Activated naive CD8-positive, alpha-beta T cell treated with anti-CD3 and anti-CD28 coated beads for 36 hours (primary cell): ENCODE results near the gene CSTPP1. TPM values are rescaled to one million over a fixed set of nuclear protein-coding genes. Genes with fewer than 3 reads are reported as not detected.

Experiments
- DNase-seq: peaks from one replicate; pipeline ENCODE4 v3.0.0; 2021
- H3K27ac Mint-ChIP-seq: one replicate; pipeline ENCODE4 v1.8.0; 2022; ENCODE audit warnings: mild to moderate bottlenecking, moderate library complexity, mixed read lengths
- H3K27me3 Mint-ChIP-seq: one replicate; pipeline ENCODE4 v1.8.0; 2022; ENCODE audit warnings: mild to moderate bottlenecking, mixed read lengths
- H3K36me3 Mint-ChIP-seq: one replicate; pipeline ENCODE4 v1.8.0; 2021; ENCODE audit warnings: mild to moderate bottlenecking, mixed read lengths
- H3K4me1 Mint-ChIP-seq: one replicate; pipeline ENCODE4 v1.8.0; 2021; ENCODE audit warnings: mixed read lengths
- H3K4me3 Mint-ChIP-seq: one replicate; pipeline ENCODE4 v1.8.0; 2022; ENCODE audit warnings: mild to moderate bottlenecking, moderate library complexity, mixed read lengths
- H3K9me3 Mint-ChIP-seq: one replicate; pipeline ENCODE4 v1.8.0; 2022; ENCODE audit warnings: mixed read lengths
- total RNA-seq, 2 experiments: library from RNA; stranded (reverse); gene quantifications; one replicate each; pipeline ENCODE4 v1.2.3, GENCODE V29; 2021

The CSTPP1 gene
- total RNA-seq, 2 experiments from 2014 or later = 13.0 to 15.0 TPM

GRCh38 chr11:47144541-47144940 lies 208.0 kb downstream of the CSTPP1 start:
- DNase-seq = no peak
- H3K27me3 Mint-ChIP-seq = no peaks in the 10 kb centered on the region
- no peaks in the 10 kb centered on the region for H3K9me3 Mint-ChIP-seq
- no peaks in the 10 kb centered on the region for H3K4me1 Mint-ChIP-seq
- no peak overlapping the region for H3K4me3 Mint-ChIP-seq
- H3K36me3 Mint-ChIP-seq = no peaks in the 10 kb centered on the region
- H3K27ac Mint-ChIP-seq = no peak overlapping the region

DNA sequence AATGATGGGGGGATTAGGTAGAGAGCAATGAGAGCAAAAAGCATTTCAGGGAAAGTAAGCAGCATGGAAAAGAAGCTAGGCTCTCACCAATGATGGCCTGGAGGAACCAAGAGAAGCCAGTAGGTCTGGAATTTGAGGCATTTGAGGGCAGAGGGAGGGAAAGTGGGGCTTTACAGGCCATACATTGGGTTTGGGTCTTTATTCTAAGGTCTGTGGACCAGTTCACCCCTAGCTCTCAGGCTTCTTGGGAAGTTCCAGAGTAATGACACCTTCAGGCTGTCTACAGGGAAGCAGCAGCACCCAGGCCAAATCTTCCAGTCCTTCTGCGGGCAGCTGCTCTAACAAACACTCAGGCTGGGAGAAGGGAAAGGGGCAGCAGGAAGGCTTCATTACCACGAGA lies 210.7 kb downstream of the CSTPP1 start:
- DNase-seq = no peak
- Mint-ChIP-seq H3K9me3 (no peaks in the 10 kb centered on the region), H3K27ac (no peak overlapping the region), H3K4me3 (no peak overlapping the region), H3K4me1 (no peaks in the 10 kb centered on the region), H3K36me3 (no peaks in the 10 kb centered on the region), H3K27me3 (no peaks in the 10 kb centered on the region)

DNA sequence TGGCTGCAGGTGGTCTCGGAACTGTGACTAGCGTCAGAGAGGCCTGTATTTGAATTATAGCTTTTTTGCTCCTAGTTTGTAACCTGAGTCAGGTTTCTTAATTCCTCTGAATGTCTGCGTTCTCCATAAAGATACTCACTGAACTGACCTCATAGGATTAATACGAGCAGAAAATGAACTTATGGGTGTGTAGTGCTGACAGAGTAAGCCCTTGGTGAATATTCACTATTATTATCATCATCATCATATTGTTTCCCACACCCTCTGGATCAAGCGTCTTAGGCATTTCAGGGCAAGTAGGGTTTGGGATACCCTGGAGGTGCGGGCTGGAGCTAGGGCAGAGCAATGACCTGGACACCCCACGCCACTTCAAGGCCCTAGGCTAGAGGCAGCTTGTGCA lies 211.1 kb downstream of the CSTPP1 start:
- H3K36me3 Mint-ChIP-seq = no peaks in the 10 kb centered on the region
- no peak overlapping the region for H3K4me3 Mint-ChIP-seq
- H3K27ac Mint-ChIP-seq = no peak overlapping the region
- no peaks in the 10 kb centered on the region for H3K27me3 Mint-ChIP-seq
- H3K4me1 Mint-ChIP-seq = no peaks in the 10 kb centered on the region
- no peaks in the 10 kb centered on the region for H3K9me3 Mint-ChIP-seq
- no peak for DNase-seq

- no peaks in the 10 kb centered on the region for H3K27me3 Mint-ChIP-seq
- DNase-seq = no peak
- H3K36me3 Mint-ChIP-seq = no peaks in the 10 kb centered on the region
- no peak overlapping the region for H3K4me3 Mint-ChIP-seq
- H3K4me1 Mint-ChIP-seq = peaks cover 4% of the 10 kb centered on the region
- no peak overlapping the region for H3K27ac Mint-ChIP-seq
- H3K9me3 Mint-ChIP-seq = no peaks in the 10 kb centered on the region
These were observed 211.7 kb downstream of the CSTPP1 start for GRCh38 chr11:47148270-47148669.

DNA sequence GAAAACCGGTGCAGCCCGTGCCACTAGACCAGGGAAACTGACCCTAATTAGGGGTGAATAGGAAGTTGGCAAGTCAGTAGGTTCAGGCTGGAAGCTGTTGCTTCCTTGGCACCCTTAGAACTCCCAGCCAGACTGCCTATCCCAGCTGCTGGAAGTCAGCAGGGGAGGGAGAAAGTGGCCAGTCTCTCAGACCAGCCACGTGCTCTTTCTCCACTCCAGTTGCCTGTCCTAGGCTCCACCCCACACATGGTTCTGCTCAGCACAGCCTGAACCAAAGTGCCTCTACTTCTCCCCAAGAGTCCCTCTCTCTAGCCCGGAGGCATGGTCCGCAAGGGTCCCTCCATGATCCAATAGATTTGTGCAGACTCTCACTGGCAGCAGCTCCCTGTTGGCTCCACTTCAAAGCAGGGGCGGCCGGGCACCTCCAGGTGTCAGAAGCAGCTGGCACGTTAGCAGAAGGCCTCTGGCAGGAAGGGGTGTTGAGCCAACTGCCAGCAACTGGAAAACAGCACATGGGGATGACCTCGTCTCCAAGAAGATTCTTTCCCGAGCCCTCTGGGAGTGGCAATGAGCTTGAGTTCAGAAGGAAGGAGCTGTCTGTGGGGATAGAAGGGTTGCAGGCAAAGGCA lies 212.5 kb downstream of the CSTPP1 start:
- H3K9me3 Mint-ChIP-seq = no peaks in the 10 kb centered on the region
- no peak overlapping the region for H3K4me3 Mint-ChIP-seq
- H3K36me3 Mint-ChIP-seq = no peaks in the 10 kb centered on the region
- peaks cover 10% of the 10 kb centered on the region for H3K4me1 Mint-ChIP-seq
- H3K27ac Mint-ChIP-seq = no peak overlapping the region
- DNase-seq = no peak
- H3K27me3 Mint-ChIP-seq = no peaks in the 10 kb centered on the region

GRCh38 chr11:47149782-47150181 lies 213.2 kb downstream of the CSTPP1 start:
- Mint-ChIP-seq H3K36me3 (no peaks in the 10 kb centered on the region), H3K4me3 (no peak overlapping the region)

DNA sequence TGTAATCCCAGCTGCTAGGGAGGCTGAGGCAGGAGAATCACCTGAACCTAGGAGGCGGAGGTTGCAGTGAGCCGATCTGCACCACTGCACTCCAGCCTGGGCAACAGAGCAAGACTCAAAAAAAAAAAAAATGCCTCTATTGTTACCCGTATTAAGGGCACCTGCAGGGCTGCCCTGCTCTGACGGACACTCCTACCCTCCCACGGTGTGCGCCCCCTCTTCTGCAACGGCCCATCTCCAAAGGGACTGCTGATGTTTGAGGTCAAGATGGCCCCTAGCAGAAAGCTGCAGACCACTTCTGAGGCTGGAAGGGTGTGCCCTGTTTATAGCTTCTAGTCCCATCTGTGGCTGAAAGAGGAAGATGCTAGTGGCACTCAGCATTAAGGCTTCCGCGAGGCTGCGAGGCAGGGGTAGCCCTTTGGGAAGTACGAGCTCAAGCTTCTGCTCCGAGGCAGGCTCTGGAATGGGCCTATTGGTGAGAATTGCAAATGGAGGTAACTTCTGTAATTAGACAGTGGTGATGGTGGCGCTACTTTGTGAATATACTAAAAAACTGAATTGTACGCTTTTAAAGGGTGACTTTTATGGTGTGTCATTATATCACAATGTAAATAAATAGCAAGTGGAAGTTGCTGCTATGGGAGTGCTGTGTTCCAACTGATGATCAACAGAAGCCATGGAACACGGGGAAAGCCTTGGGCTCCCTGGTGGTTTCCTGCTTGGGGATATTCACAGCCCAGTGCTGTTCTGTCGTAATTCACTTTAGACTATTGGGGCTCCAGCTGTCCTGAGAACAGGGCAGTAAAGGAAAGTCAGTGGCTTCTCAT lies 215.8 kb downstream of the CSTPP1 start:
- Mint-ChIP-seq H3K9me3 (no peaks in the 10 kb centered on the region), H3K27ac (no peak overlapping the region), H3K27me3 (no peaks in the 10 kb centered on the region), H3K36me3 (no peaks in the 10 kb centered on the region), H3K4me3 (no peak overlapping the region), H3K4me1 (peaks cover 29% of the 10 kb centered on the region)
- no peak for DNase-seq

More at GRCh38 chr11:47149782-47150181, 213.2 kb downstream of the CSTPP1 start:
- DNase-seq = no peak
- Mint-ChIP-seq H3K27me3 (no peaks in the 10 kb centered on the region), H3K9me3 (no peaks in the 10 kb centered on the region), H3K4me1 (peaks cover 18% of the 10 kb centered on the region), H3K27ac (no peak overlapping the region)

- Mint-ChIP-seq H3K4me1 (peaks cover 30% of the 10 kb centered on the region), H3K27ac (peak overlapping the region; percentile 46), H3K9me3 (no peaks in the 10 kb centered on the region)
These were observed 216.7 kb downstream of the CSTPP1 start for GRCh38 chr11:47152953-47153950.

GRCh38 chr11:47154616-47155570 lies 218.3 kb downstream of the CSTPP1 start:
- Mint-ChIP-seq H3K9me3 (no peaks in the 10 kb centered on the region), H3K4me1 (peaks cover 33% of the 10 kb centered on the region), H3K36me3 (no peaks in the 10 kb centered on the region), H3K4me3 (peak overlapping the region; percentile 70), H3K27ac (peak overlapping the region; percentile 87), H3K27me3 (no peaks in the 10 kb centered on the region)
- peak; percentile 19 for DNase-seq

More at GRCh38 chr11:47152953-47153950, 216.7 kb downstream of the CSTPP1 start:
- no peak overlapping the region for H3K4me3 Mint-ChIP-seq
- H3K27me3 Mint-ChIP-seq = no peaks in the 10 kb centered on the region
- peak; percentile 51 for DNase-seq
- no peaks in the 10 kb centered on the region for H3K36me3 Mint-ChIP-seq

GRCh38 chr11:47155879-47156278 lies 219.3 kb downstream of the CSTPP1 start:
- Mint-ChIP-seq H3K9me3 (no peaks in the 10 kb centered on the region), H3K4me1 (peaks cover 33% of the 10 kb centered on the region), H3K36me3 (no peaks in the 10 kb centered on the region), H3K27ac (no peak overlapping the region), H3K4me3 (no peak overlapping the region), H3K27me3 (no peaks in the 10 kb centered on the region)
- no peak for DNase-seq

DNA sequence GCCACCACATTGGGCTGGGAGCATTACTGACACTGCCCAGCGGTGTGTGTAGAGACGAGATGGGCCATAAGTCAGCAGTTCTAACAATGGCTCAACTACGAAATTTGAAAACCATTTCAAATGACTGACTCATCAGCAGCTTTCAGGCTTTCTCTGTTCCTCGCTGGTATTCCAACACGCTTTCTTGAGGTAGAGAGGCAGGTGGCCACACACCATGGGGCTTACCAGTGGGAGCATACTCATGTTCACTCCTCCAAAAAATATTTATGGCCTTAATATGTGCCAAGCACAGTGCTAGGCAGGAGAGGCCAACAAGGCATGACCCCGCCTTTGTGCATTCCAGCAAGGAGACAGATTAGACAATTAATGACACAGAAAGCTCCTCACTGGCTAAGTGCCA lies 219.8 kb downstream of the CSTPP1 start:
- no peak overlapping the region for H3K4me3 Mint-ChIP-seq
- H3K4me1 Mint-ChIP-seq = peaks cover 33% of the 10 kb centered on the region
- H3K36me3 Mint-ChIP-seq = no peaks in the 10 kb centered on the region
- DNase-seq = no peak
- H3K27me3 Mint-ChIP-seq = no peaks in the 10 kb centered on the region
- no peak overlapping the region for H3K27ac Mint-ChIP-seq
- no peaks in the 10 kb centered on the region for H3K9me3 Mint-ChIP-seq

DNA sequence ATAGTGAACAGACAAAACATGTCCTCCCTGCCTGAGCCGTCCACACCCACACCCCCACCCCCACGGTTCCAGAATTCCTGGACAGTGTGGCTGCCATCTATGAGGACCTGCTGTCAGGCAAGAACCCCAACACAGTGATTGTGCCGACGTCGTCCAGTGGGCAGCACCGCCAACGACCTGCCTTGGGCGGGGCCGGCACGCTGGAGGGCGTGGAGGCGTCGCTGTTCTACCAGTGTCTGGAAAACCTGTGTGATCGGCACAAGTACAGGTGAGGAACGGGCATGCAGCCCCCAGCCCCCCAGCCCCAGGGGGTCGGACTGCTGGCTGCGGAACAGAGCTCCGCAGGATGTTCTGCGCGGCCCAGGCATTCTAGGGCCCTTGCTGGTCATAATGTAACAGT lies 220.4 kb downstream of the CSTPP1 start:
- H3K9me3 Mint-ChIP-seq = no peaks in the 10 kb centered on the region
- peaks cover 33% of the 10 kb centered on the region for H3K4me1 Mint-ChIP-seq
- no peak overlapping the region for H3K4me3 Mint-ChIP-seq
- no peak overlapping the region for H3K27ac Mint-ChIP-seq
- H3K27me3 Mint-ChIP-seq = no peaks in the 10 kb centered on the region
- no peak for DNase-seq
- H3K36me3 Mint-ChIP-seq = no peaks in the 10 kb centered on the region

DNA sequence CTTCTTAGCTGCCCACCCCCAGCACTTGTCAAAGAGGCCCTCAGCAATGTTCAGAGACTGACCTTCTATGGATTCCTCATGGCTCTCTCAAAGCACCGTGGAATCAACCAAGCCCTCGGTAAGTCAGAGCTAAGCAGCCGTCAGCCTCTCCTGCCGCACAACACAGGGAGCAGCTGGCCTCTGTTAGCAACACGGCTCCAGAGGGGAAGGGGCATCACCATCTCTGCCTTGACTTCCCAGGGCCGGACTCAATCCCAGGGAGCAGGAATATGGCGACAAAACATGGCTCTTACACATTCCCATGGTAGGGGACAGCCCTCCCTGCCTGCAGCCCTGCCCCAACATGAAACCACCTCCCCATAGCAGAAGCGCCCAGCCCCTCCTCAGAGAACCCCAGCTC lies 221.2 kb downstream of the CSTPP1 start:
- Mint-ChIP-seq H3K27me3 (no peaks in the 10 kb centered on the region), H3K4me1 (peaks cover 33% of the 10 kb centered on the region), H3K36me3 (no peaks in the 10 kb centered on the region), H3K9me3 (no peaks in the 10 kb centered on the region), H3K27ac (no peak overlapping the region), H3K4me3 (no peak overlapping the region)
- DNase-seq = no peak

DNA sequence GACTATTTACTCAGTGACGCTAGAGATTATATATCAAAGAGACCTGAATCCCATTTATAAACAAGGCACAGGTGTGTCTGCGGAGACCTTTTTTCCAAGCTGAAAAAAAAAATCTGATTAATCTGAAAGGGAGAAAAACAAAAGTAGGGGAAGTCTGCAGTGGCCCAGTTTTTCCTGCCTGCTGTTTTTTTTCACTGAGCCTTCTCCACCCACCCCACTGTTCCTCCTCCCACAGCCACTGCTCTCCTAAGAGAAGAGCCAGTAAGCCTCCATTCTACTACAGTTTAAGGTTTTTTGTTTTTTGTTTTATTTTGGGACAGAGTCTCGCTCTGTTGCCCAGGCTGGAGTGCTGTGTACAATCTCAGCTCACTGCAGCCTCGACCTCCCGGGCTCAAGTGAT lies 221.7 kb downstream of the CSTPP1 start:
- no peak overlapping the region for H3K27ac Mint-ChIP-seq

More for the DNA sequence above, 221.7 kb downstream of the CSTPP1 start:
- Mint-ChIP-seq H3K9me3 (no peaks in the 10 kb centered on the region), H3K36me3 (no peaks in the 10 kb centered on the region), H3K27me3 (no peaks in the 10 kb centered on the region), H3K4me3 (no peak overlapping the region), H3K4me1 (peaks cover 29% of the 10 kb centered on the region)
- no peak for DNase-seq
